ENCODE results near the gene DOCK2. TPM values are rescaled to one million over a fixed set of nuclear protein-coding genes. Genes with fewer than 3 reads are reported as not detected.
A peak's percentile ranks its signal among the peaks of the same experiment; 100 is the strongest.

The DOCK2 gene
- polyA plus RNA-seq, 2 of the 4 experiments (the other 2 are of a cell fraction) = 2.1 to 4.6 TPM

- no peak overlapping the region for H3K27ac ChIP-seq
- peak in 1 of 2 experiments; percentile 32 for DNase-seq (ENCODE audit: low read depth in 1 of 2, low spot score in 1 of 2)
- no peak overlapping the region for H3K4me2 ChIP-seq
- H3K4me1 ChIP-seq = peaks cover 31% of the 10 kb centered on the region
- 82% methylated on average over 4 of the region's 4 CpGs for WGBS (ENCODE audit: missing lambda C conversion rate)
- H3K4me3 ChIP-seq = no peak overlapping the region
- TF ChIP-seq ZFP36 (IDR thresholded peaks at IDR 0.05; ENCODE audit: borderline replicate concordance, partially characterized antibody) = no peak
- no peaks in the 10 kb centered on the region for H3K9me3 ChIP-seq
- ChIA-PET POLR2A (no interaction called here), CTCF (interaction anchor here (1.0 kb wide), 1 partner anchor 607 kb away, joined by 3 read pairs; no protein-coding TSS in a partner anchor)
- peak; percentile 56 for FAIRE-seq
- ATAC-seq = peak in 1 of 2 experiments; percentile 28; a peak in 1 of 6 replicates
These were observed 37.6 kb upstream of the DOCK2 start for GRCh38 chr5:169599451-169599850.

GRCh38 chr5:169602535-169602934 lies 34.5 kb upstream of the DOCK2 start:
- Histone ChIP-seq H3K4me3 (no peak overlapping the region), H3K4me2 (no peak overlapping the region), H3K4me1 (peaks cover 13% of the 10 kb centered on the region; the same call in 1 of the 3 replicates), H3K27ac (no peak overlapping the region), H3K9me3 (no peaks in the 10 kb centered on the region)
- ATAC-seq = no peak
- no peak for DNase-seq (ENCODE audit: low read depth in 1 of 2, low spot score in 1 of 2)
- ChIA-PET POLR2A (no interaction called here), CTCF (no interaction called here)
- TF ChIP-seq TFCP2L1 (CRISPR knock-in tag; IDR thresholded peaks at IDR 0.05) (no peak), JUNB (IDR thresholded peaks at IDR 0.05) (no peak)
- no peak for FAIRE-seq

GRCh38 chr5:169606279-169606678 lies 30.8 kb upstream of the DOCK2 start:
- 93% methylated on average over 3 of the region's 3 CpGs for WGBS (ENCODE audit: missing lambda C conversion rate)
- H3K4me3 ChIP-seq = no peak overlapping the region
- H3K9me3 ChIP-seq = peaks cover 6% of the 10 kb centered on the region; the same call in 1 of the 3 replicates
- ChIA-PET POLR2A (no interaction called here), CTCF (interaction anchor here (1.6 kb wide), 1 partner anchor 12 kb away, joined by 3 read pairs; no protein-coding TSS in a partner anchor)
- 0 out of 3 replicates have a peak, but pooled peaks cover 8% of the 10 kb centered on the region for H3K4me1 ChIP-seq
- DNase-seq (ENCODE audit: low read depth in 1 of 2, low spot score in 1 of 2) = no peak
- no peak overlapping the region for H3K4me2 ChIP-seq
- no peak for FAIRE-seq
- ATAC-seq = no peak
- H3K27ac ChIP-seq = no peak overlapping the region
- TF ChIP-seq PHF8 (IDR thresholded peaks at IDR 0.05; ENCODE audit: borderline replicate concordance, low read depth) (no peak), RFX5 (IDR thresholded peaks at IDR 0.05) (no peak), HOXB13 (CRISPR knock-in tag; IDR thresholded peaks at IDR 0.05; ENCODE audit: low read depth) (no peak), ATOH8 (CRISPR knock-in tag; IDR thresholded peaks at IDR 0.05; ENCODE audit: low read depth) (no peak), MAFK (IDR thresholded peaks at IDR 0.05; ENCODE audit: partially characterized antibody) (no peak), NR3C1 (IDR thresholded peaks at IDR 0.05) (no peak), RAD21 (conservative IDR thresholded peaks at IDR 0.05 in 1 of 2, IDR thresholded peaks at IDR 0.05 in 1 of 2) (no peak), RNF2 (IDR thresholded peaks at IDR 0.05; ENCODE audit: borderline replicate concordance, low read depth) (no peak), HOXB5 (CRISPR knock-in tag; IDR thresholded peaks at IDR 0.05) (no peak), ESRRA (IDR thresholded peaks at IDR 0.05; ENCODE audit: borderline replicate concordance, low read length) (no peak), ZFP36 (IDR thresholded peaks at IDR 0.05; ENCODE audit: borderline replicate concordance, partially characterized antibody) (no peak), CHD2 (IDR thresholded peaks at IDR 0.05; ENCODE audit: low read length, partially characterized antibody) (no peak), USF2 (IDR thresholded peaks at IDR 0.05) (no peak), TFCP2L1 (CRISPR knock-in tag; IDR thresholded peaks at IDR 0.05) (no peak), TP53 (CRISPR knock-in tag; IDR thresholded peaks at IDR 0.05) (no peak), CHD4 (IDR thresholded peaks at IDR 0.05; ENCODE audit: borderline replicate concordance) (no peak), EP300 (IDR thresholded peaks at IDR 0.05) (no peak), EHMT2 (IDR thresholded peaks at IDR 0.05; ENCODE audit: low read depth) (no peak), GATA3 (IDR thresholded peaks at IDR 0.05; ENCODE audit: borderline replicate concordance) (no peak)

GRCh38 chr5:169607882-169608281 lies 29.2 kb upstream of the DOCK2 start:
- POLR2A ChIA-PET = no interaction called here
- peaks cover 6% of the 10 kb centered on the region; the same call in 1 of the 3 replicates for H3K9me3 ChIP-seq
- CTCF ChIA-PET = interaction anchor here (1.1 kb wide), 1 partner anchor 94 kb away, joined by 3 read pairs; no protein-coding TSS in a partner anchor
- no peaks in the 10 kb centered on the region for H3K4me1 ChIP-seq
- H3K4me3 ChIP-seq = no peak overlapping the region
- H3K27ac ChIP-seq = no peak overlapping the region
- no peak for ATAC-seq
- no peak for DNase-seq (ENCODE audit: low read depth in 1 of 2, low spot score in 1 of 2)
- H3K4me2 ChIP-seq = no peak overlapping the region
- FAIRE-seq = no peak
- WGBS (ENCODE audit: missing lambda C conversion rate) = 94% methylated on average over 2 of the region's 2 CpGs
- TF ChIP-seq ATOH8 (CRISPR knock-in tag; IDR thresholded peaks at IDR 0.05; ENCODE audit: low read depth) (no peak), RNF2 (IDR thresholded peaks at IDR 0.05; ENCODE audit: borderline replicate concordance, low read depth) (no peak), BHLHE40 (IDR thresholded peaks at IDR 0.05; ENCODE audit: low read depth, low read length) (no peak), RCOR1 (IDR thresholded peaks at IDR 0.05; ENCODE audit: low read depth, low read length) (no peak), ELK1 (IDR thresholded peaks at IDR 0.05; ENCODE audit: low read depth, low read length) (no peak), KDM5A (IDR thresholded peaks at IDR 0.05) (no peak), SMC3 (IDR thresholded peaks at IDR 0.05) (no peak), CTCF (IDR thresholded peaks at IDR 0.05) (no peak), CHD4 (IDR thresholded peaks at IDR 0.05; ENCODE audit: borderline replicate concordance) (no peak), TFCP2L1 (CRISPR knock-in tag; IDR thresholded peaks at IDR 0.05) (no peak)

Measured in A549 (cell line).